Mucosa of descending colon (tissue), 3 donors: ENCODE data around the gene SAE1. TPM values are rescaled to one million over a fixed set of nuclear protein-coding genes. Genes with fewer than 3 reads are reported as not detected.

Experiments used
- ATAC-seq: fragments of 200-7000 bp; cut with Tn5 transposase; one replicate; pipeline ENCODE4 v1.9.1; 2020; ENCODE audit warnings: mild to moderate bottlenecking, moderate library complexity
- DNase-seq, 3 donors: peaks; one replicate each; pipeline ENCODE4 v3.0.0-alpha.2; 2020
- H3K36me3 ChIP-seq: fragments of 200-600 bp; one replicate; pipeline ENCODE4 v1.8.0; 2021; ENCODE audit warnings: low read depth, mild to moderate bottlenecking
- H3K4me1 ChIP-seq: fragments of 200-600 bp; one replicate; pipeline ENCODE4 v1.8.0; 2021; ENCODE audit warnings: low read depth, mild to moderate bottlenecking
- H3K4me3 ChIP-seq: fragments of 200-600 bp; one replicate; pipeline ENCODE4 v1.8.0; 2021; ENCODE audit warnings: mild to moderate bottlenecking
- H3K9me3 ChIP-seq: fragments of 200-600 bp; one replicate; pipeline ENCODE4 v1.8.0; 2021; ENCODE audit warnings: mild to moderate bottlenecking
- CTCF ChIP-seq: fragments of 200-600 bp; IDR thresholded peaks from one replicate; pipeline ENCODE4 v1.8.0; 2022; ENCODE audit warnings: antibody characterized with exemption, mild to moderate bottlenecking
- intact Hi-C, 2 donors: fragments of 100-400 bp; cut with DNase I in 1 of 2; cut with micrococcal nuclease in 1 of 2; formaldehyde crosslinking; loops; one replicate each; pipeline versions ENCODE4 v1.11.0 to v1.11.1; 2022; cut with DNase I, micrococcal nuclease
- total RNA-seq, 3 donors: library from RNA; stranded (reverse); fragmentation: NEBNext Ultra II Directional in 2 of 3; extraction: Animal tissue kit (Norgen Biotek cat#: 25700) in 2 of 3; gene quantifications; one replicate each; pipeline versions ENCODE4 v1.2.1 to v1.2.4, GENCODE V29; 2021 to 2023
- donor health status: DM: no; HTN: no; CAD: no; lungs with moderate emphysema.
- donor health status: DM: no; HTN: no; CAD: no.
- donor health status: DM: no; HTN: yes; CAD: no.

SAE1 gene
- total RNA-seq, 3 donors from 2014 or later, result 41.7 to 133 (median 66.4) TPM

DNA sequence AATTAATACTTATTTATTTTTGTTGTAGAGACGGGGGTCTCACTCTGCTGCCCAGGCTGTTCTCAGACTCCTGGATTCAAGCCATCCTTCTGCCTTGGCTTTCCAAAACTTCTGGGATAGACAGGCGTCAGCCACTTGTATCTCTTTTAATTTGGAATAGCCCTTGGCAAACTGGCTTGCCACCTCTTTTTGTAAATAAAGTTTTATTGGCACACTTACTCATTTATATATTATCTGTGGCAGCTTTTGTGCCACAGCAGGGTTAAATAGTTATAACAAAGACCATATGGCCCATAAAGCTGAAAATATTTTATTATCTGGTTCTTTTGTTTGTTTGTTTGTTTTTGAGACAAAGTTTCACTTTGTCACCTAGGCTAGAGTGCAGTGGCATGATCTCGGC, 69.9 kb downstream of the SAE1 start:
- Histone ChIP-seq H3K4me3 (no peak overlapping the region), H3K9me3 (no peaks in the 10 kb centered on the region), H3K36me3 (peaks cover 3% of the 10 kb centered on the region), H3K4me1 (no peaks in the 10 kb centered on the region)
- DNase-seq (no peak), ATAC-seq (no peak)
- intact Hi-C loops, result no loop called here
- no peak for TF ChIP-seq CTCF

- DNase-seq (no peak), ATAC-seq (peak; percentile 55)
- Histone ChIP-seq H3K36me3 (peaks cover under 1% of the 10 kb centered on the region), H3K4me1 (no peaks in the 10 kb centered on the region), H3K4me3 (no peak overlapping the region), H3K9me3 (no peaks in the 10 kb centered on the region)
- TF ChIP-seq CTCF, result no peak
- intact Hi-C loops, result no loop called here
Measured at GRCh38 chr19:47203254-47203653, 72.6 kb downstream of the SAE1 start.

DNA sequence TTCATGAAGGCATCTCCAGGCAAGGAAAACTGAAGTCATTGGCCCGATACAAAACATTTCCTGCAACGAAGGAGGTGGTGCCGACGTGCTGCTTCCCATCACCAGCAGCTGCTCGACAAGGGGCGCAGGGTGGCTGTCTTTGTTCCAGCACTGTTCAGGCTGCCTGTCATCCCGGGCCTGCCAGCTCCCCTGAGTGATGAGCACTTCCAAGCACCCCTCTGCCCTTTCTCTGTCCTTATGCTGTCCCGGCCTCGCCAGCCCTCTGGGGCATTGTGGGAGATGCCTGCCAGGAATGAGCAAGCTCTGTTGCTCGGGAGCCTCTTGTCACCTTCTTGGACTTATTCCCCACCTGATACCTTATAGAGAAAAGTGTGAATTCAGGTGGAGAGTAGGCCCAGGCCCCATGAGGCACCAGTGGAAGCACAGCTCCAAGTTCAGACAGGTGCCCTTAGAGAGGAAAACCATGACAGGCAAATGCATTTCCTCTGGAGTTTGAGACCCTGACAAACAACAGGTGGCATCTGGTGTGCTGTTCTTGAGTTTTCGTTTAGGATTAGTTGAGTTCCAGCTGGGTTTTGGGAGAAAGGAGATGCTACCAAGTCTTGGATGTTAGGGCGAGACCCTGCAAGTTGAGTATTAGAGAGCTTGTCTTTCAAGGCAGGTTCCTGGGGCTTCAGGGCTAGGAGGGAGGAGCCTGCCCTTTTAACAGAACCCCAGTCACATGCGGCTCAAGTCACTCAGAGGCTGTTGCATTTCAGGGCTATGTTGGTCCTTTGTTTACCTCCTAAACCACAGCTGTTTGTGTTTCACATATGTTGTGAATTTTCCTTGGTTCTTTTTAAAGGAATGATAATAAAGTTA, 78.9 kb downstream of the SAE1 start:
- TF ChIP-seq CTCF, result no peak
- DNase-seq (peak in 1 of 3 donors; percentile 39), ATAC-seq (no peak)
- no peaks in the 10 kb centered on the region for H3K36me3 ChIP-seq
- peaks cover 8% of the 10 kb centered on the region for H3K4me1 ChIP-seq
- no peaks in the 10 kb centered on the region for H3K9me3 ChIP-seq
- intact Hi-C loops, result loop anchor here in 1 of 2 donors (5.0 kb wide), 1 partner anchor 38 kb away; no protein-coding TSS in a partner anchor
- no peak overlapping the region for H3K4me3 ChIP-seq

DNA sequence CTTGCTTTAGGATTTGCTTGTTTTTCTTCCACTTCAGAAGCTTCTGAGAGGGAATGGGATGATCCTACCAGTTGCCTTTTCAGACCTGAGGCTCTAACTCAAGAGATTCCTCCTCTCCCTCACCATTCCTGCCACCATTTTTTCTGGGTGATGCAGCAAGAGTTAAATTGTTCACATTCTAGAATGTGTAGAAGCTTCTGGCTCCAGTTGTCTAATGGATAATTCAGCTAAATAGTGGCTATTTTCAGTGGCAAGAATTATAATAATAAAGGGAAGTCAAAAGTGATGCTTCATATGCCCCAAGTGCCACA, 79.5 kb downstream of the SAE1 start:
- peaks cover 8% of the 10 kb centered on the region for H3K4me1 ChIP-seq
- no peak overlapping the region for H3K4me3 ChIP-seq
- intact Hi-C loops, result no loop called here
- ATAC-seq (no peak), DNase-seq (no peak)
- no peaks in the 10 kb centered on the region for H3K36me3 ChIP-seq
- no peaks in the 10 kb centered on the region for H3K9me3 ChIP-seq
- no peak for TF ChIP-seq CTCF

DNA sequence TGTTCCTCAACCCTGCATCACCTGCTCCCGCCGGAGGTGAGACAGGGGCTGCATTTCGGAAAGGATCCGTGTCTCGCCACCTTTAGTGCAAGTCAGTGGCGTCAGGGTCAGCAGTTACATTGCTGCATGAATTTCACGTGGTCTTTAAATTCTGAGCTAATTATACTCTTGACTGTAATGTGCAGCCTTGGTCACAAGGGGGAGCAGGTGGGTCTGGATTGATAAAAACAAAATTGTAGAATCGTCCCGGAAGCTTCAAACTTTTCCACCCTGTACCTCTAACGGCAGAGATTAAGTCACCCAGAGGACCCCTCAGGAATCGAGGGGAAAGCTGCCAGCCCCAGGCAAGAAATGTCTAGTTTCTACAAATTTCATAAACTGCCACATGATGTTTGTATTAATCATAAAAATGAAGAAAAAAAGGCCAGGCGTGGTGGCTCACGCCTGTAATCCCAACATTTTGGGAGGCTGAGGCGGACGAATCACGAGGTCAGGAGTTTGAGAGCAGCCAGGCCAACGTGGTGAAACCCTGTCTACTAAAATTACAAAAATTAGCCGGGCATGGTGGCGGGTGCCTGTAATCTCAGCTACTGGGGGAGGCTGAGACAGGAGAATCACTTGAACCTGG, 80.2 kb downstream of the SAE1 start:
- H3K4me1 ChIP-seq, result peaks cover 11% of the 10 kb centered on the region
- peak; percentile 34 to 95 (median 62) for DNase-seq
- no peaks in the 10 kb centered on the region for H3K36me3 ChIP-seq
- intact Hi-C loops, result no loop called here
- peak; percentile 64 for TF ChIP-seq CTCF
- no peak overlapping the region for H3K4me3 ChIP-seq
- peak; percentile 87 for ATAC-seq
- no peaks in the 10 kb centered on the region for H3K9me3 ChIP-seq
